Heart right ventricle (tissue), 16 donors: ENCODE measurements around the gene TEX48. TPM values are rescaled to one million over a fixed set of nuclear protein-coding genes. Genes with fewer than 3 reads are reported as not detected.

Experiments
- ATAC-seq, 8 donors: fragments of 200-7000 bp; cut with Tn5 transposase; one replicate each; pipeline ENCODE4 v1.9.1; 2020; ENCODE audit warnings: mild to moderate bottlenecking in 8 of 8, moderate library complexity in 8 of 8, moderate number of reproducible peaks in 1 of 8
- DNase-seq, 2 donors: peaks; one replicate each; pipeline ENCODE4 v3.0.0-alpha.2; 2020
- H3K27ac ChIP-seq, 10 donors: fragments of 200-600 bp; sonication (generic) in 2 of 10; one replicate each; pipeline versions ENCODE4 v1.5.0 to v1.8.0; 2020 to 2022; ENCODE audit warnings: mild to moderate bottlenecking in 3 of 10
- H3K27me3 ChIP-seq, 7 donors: fragments of 200-600 bp; one replicate each; pipeline ENCODE4 v1.8.0; 2021 to 2022; ENCODE audit warnings: mild to moderate bottlenecking in 2 of 7
- H3K36me3 ChIP-seq, 9 donors: fragments of 200-600 bp; sonication (generic) in 1 of 9; one replicate each; pipeline versions ENCODE4 v1.5.0 to v1.8.0; 2020 to 2022; ENCODE audit warnings: mild to moderate bottlenecking in 2 of 9
- H3K4me1 ChIP-seq, 9 donors: fragments of 200-600 bp; sonication (generic) in 1 of 9; one replicate each; pipeline versions ENCODE4 v1.5.0 to v1.8.0; 2020 to 2022; ENCODE audit warnings: mild to moderate bottlenecking in 4 of 9
- H3K4me3 ChIP-seq, 10 donors: fragments of 200-600 bp; sonication (generic) in 2 of 10; one replicate each; pipeline versions ENCODE4 v1.5.0 to v1.8.0; 2020 to 2022; ENCODE audit warnings: mild to moderate bottlenecking in 7 of 10, moderate library complexity in 2 of 10
- H3K9me3 ChIP-seq, 11 donors: fragments of 200-600 bp in 10 of 11; sonication (generic) in 2 of 11; one replicate each; pipeline versions ENCODE4 v1.5.0 to v1.8.0; 2013 to 2022; ENCODE audit warnings: mild to moderate bottlenecking in 2 of 11, control low read depth in 1 of 11, moderate library complexity in 1 of 11
- CTCF ChIP-seq, 9 donors: fragments of 200-600 bp; sonication (generic) in 2 of 9; IDR thresholded peaks; one replicate each; pipeline versions ENCODE4 v1.5.0 to v1.8.0; 2021 to 2022; ENCODE audit warnings: antibody characterized with exemption in 9 of 9, mild to moderate bottlenecking in 5 of 9, moderate library complexity in 1 of 9
- WGBS, 2 donors: extraction: QIAGEN DNeasy Blood & Tissue Kit; methylation state at CpG; one replicate each; pipeline ENCODE4 v1.1.7; 2013; ENCODE audit warnings: inconsistent platforms in 1 of 2; 5-methylcytosine and 5-hydroxymethylcytosine counted together
- intact Hi-C, 10 donors: fragments of 100-400 bp; cut with DNase I; formaldehyde crosslinking; loops; one replicate each; pipeline versions ENCODE4 v1.11.1 to v1.14.2; 2022
- polyA plus RNA-seq, 2 donors: library from polyadenylated mRNA; stranded (reverse); fragments of 200-250 nt; gene quantifications; one replicate each; pipeline ENCODE4 v1.2.3, GENCODE V29; 2013
- total RNA-seq, 10 donors: library from RNA; stranded (reverse); fragmentation: NEBNext Ultra II Directional in 3 of 10; extraction: Animal tissue kit (Norgen Biotek cat#: 25700) in 3 of 10; gene quantifications; one replicate each; pipeline versions ENCODE4 v1.2.1 to v1.2.4, GENCODE V29; 2021 to 2023
- donor health status: Arrhythmogenic right ventricular cardiomyopathy.
- donor health status: ischemic (EF 13 %, LVEDD 7.1; RV severe dilation, severe dysfunction).
- donor health status: healthy with polysubstance abuse.
- donor health status: DM: no; HTN: yes; CAD: no.
- donor health status: DM: no; HTN: no; CAD: no.
- donor health status: ischemic (EF 25% LVEDD 6.9; RV normal size, moderate dysfunction).
- donor health status: ischemic (EF 25% LVEDD 5.7; RV mildly dilated, moderate dysfunction).
- donor health status: healthy.
- donor health status: DM: yes; HTN: yes; CAD: no.
- donor health status: Ischemic cardiomyopathy.
- donor health status: ischemic (EF 35%, LVEDD 5.7; RV mildly dilated, moderate dysfunction).
- donor health status: nonischemic (EF 11% LVEDD 7.7; RV severe dilation, severe dysfunction).
- donor health status: DM: yes; HTN: yes; CAD: no.
- donor health status: PGD.
- donor health status: ischemic (EF 29% LVEDD 5.4; RV normal size, mild dysfunction).
- donor health status: nonischemic (EF 23%, LVEDD 6.1; RV moderate dilation, normal function).

Gene TEX48
- total and polyA plus RNA-seq, 12 donors = not detected

GRCh38 chr9:114676901-114677300 is 5.1 kb downstream of the TEX48 start:
- 90 to 94% methylated on average over 4 of the region's 4 CpGs for WGBS, 2 donors
- H3K36me3 ChIP-seq = no peaks in the 10 kb centered on the region
- H3K4me1 ChIP-seq = peaks cover 0 to 7% (median 0%) of the 10 kb centered on the region in 9 donors
- ATAC-seq = no peak
- peaks cover 0 to 44% (median 24%) of the 10 kb centered on the region in 7 donors for H3K27me3 ChIP-seq
- no peak overlapping the region for H3K4me3 ChIP-seq
- TF ChIP-seq CTCF (IDR thresholded peaks at IDR 0.05) = no peak
- DNase-seq = no peak
- intact Hi-C loops = loop anchor here in 3 of 10 donors (5.0 to 10.0 kb wide), 4 partner anchors 228 to 848 kb away; no protein-coding TSS in a partner anchor
- no peak overlapping the region for H3K27ac ChIP-seq
- no peaks in the 10 kb centered on the region for H3K9me3 ChIP-seq

- TF ChIP-seq CTCF (IDR thresholded peaks at IDR 0.05) = no peak
- H3K27me3 ChIP-seq = peaks cover 0 to 37% (median 19%) of the 10 kb centered on the region in 7 donors
- H3K36me3 ChIP-seq = no peaks in the 10 kb centered on the region
- H3K9me3 ChIP-seq = peaks cover 0 to 5% (median 0%) of the 10 kb centered on the region in 11 donors
- WGBS, 2 donors = 80 to 91% methylated on average over 3 of the region's 3 CpGs
- H3K4me3 ChIP-seq = no peak overlapping the region
- DNase-seq = no peak
- H3K27ac ChIP-seq = no peak overlapping the region
- intact Hi-C loops = loop anchor here in 3 of 10 donors (5.0 to 10.0 kb wide), 4 partner anchors 230 to 850 kb away; no protein-coding TSS in a partner anchor
- H3K4me1 ChIP-seq = peaks cover 0 to 7% (median 0%) of the 10 kb centered on the region in 9 donors
- ATAC-seq = no peak
Observed at GRCh38 chr9:114674798-114675540, 7.0 kb downstream of the TEX48 start.

GRCh38 chr9:114674076-114674797 is 7.8 kb downstream of the TEX48 start:
- no peaks in the 10 kb centered on the region for H3K36me3 ChIP-seq
- ATAC-seq (no peak), DNase-seq (no peak)
- H3K27me3 ChIP-seq = peaks cover 0 to 31% (median 19%) of the 10 kb centered on the region in 7 donors
- H3K4me3 ChIP-seq = no peak overlapping the region
- H3K27ac ChIP-seq = no peak overlapping the region
- H3K9me3 ChIP-seq = peaks cover 0 to 5% (median 0%) of the 10 kb centered on the region in 11 donors
- no peak for TF ChIP-seq CTCF (IDR thresholded peaks at IDR 0.05)
- H3K4me1 ChIP-seq = peaks cover 0 to 7% (median 0%) of the 10 kb centered on the region in 9 donors
- whole genome bisulfite sequencing, 2 donors = 86 to 95% methylated on average over 2 of the region's 2 CpGs
- intact Hi-C loops = loop anchor here in 2 of 10 donors (10.0 kb wide), 2 partner anchors 231 to 851 kb away; no protein-coding TSS in a partner anchor

- DNase-seq (no peak), ATAC-seq (no peak)
- Histone ChIP-seq H3K36me3 (no peaks in the 10 kb centered on the region), H3K4me3 (no peak overlapping the region), H3K4me1 (no peaks in the 10 kb centered on the region), H3K27ac (no peak overlapping the region), H3K27me3 (peaks cover 0 to 24% (median 17%) of the 10 kb centered on the region in 7 donors), H3K9me3 (peaks cover 0 to 5% (median 0%) of the 10 kb centered on the region in 11 donors)
- 33 to 34% methylated on average over 1 of the region's 1 CpG for WGBS, 2 donors
- TF ChIP-seq CTCF (IDR thresholded peaks at IDR 0.05) = no peak
- intact Hi-C loops = loop anchor here in 2 of 10 donors (10.0 kb wide), 2 partner anchors 233 to 853 kb away; no protein-coding TSS in a partner anchor
Observed at GRCh38 chr9:114671605-114672004, 10.4 kb downstream of the TEX48 start.
